DOHH2 (cell line): Measurements from ENCODE around the gene CFAP69.

ENCODE experiments used
- H3F3A ChIP-seq: fragments of 200-600 bp; sonication (generic), shearing (Covaris generic); 2 replicates; pipeline ENCODE4 v1.6.0; 2016; ENCODE audit warnings: antibody characterized with exemption, mild to moderate bottlenecking; ENCODE audit not compliant: control insufficient read depth, insufficient read depth
- H3K27ac ChIP-seq: fragments of 200-600 bp; sonication (generic); 2 replicates; pipeline ENCODE4 v1.5.1; 2014; ENCODE audit warnings: low read depth, mild to moderate bottlenecking, low read length, moderate library complexity
- H3K27me3 ChIP-seq: fragments of 200-600 bp; sonication (generic); 2 replicates; pipeline ENCODE4 v1.6.1; 2014; ENCODE audit warnings: mild to moderate bottlenecking, low read length, mixed read lengths; ENCODE audit not compliant: control insufficient read depth
- H3K36me3 ChIP-seq: fragments of 200-600 bp; sonication (generic); 2 replicates; pipeline ENCODE4 v1.6.1; 2014; ENCODE audit warnings: mild to moderate bottlenecking, low read length, moderate library complexity, mixed read lengths; ENCODE audit not compliant: control insufficient read depth
- H3K4me1 ChIP-seq: fragments of 200-600 bp; sonication (generic); 2 replicates; pipeline ENCODE4 v1.6.1; 2014; ENCODE audit warnings: mild to moderate bottlenecking, low read length, mixed read lengths; ENCODE audit not compliant: control insufficient read depth
- H3K4me2 ChIP-seq: fragments of 200-600 bp; sonication (generic); 2 replicates; pipeline ENCODE4 v1.6.0; 2014; ENCODE audit warnings: mild to moderate bottlenecking, low read length, moderate library complexity
- H3K4me3 ChIP-seq: fragments of 200-600 bp; sonication (generic); 2 replicates; pipeline ENCODE4 v1.5.1; 2014; ENCODE audit warnings: mild to moderate bottlenecking, low read length, mixed read lengths
- H3K79me2 ChIP-seq: fragments of 200-600 bp; sonication (generic); 2 replicates; pipeline ENCODE4 v1.6.1; 2014; ENCODE audit warnings: mild to moderate bottlenecking, low read length, mixed read lengths; ENCODE audit not compliant: control insufficient read depth
- H3K9me2 ChIP-seq: fragments of 200-600 bp; sonication (generic); replicated peaks from 2 replicates; pipeline ENCODE4 v1.6.1; 2014; ENCODE audit warnings: mild to moderate bottlenecking, low read length, mixed read lengths; ENCODE audit not compliant: control insufficient read depth
- H3K9me3 ChIP-seq: fragments of 200-600 bp; sonication (generic); 2 replicates; pipeline ENCODE4 v1.6.1; 2014; ENCODE audit warnings: antibody characterized with exemption, low read length, mixed read lengths; ENCODE audit not compliant: control insufficient read depth, insufficient read depth
- H4K20me1 ChIP-seq: fragments of 200-600 bp; sonication (generic); 2 replicates; pipeline ENCODE4 v1.6.0; 2014; ENCODE audit warnings: low read depth, mild to moderate bottlenecking, antibody characterized with exemption, low read length, moderate library complexity; ENCODE audit not compliant: control insufficient read depth, insufficient read depth
- CTCF ChIP-seq: fragments of 200-600 bp; sonication (generic); IDR thresholded peaks from one replicate; pipeline ENCODE4 v1.5.1; 2014; ENCODE audit warnings: antibody characterized with exemption, mild to moderate bottlenecking, low read depth, low read length; ENCODE audit not compliant: poor library complexity, severe bottlenecking
- EZH2phosphoT487 ChIP-seq: fragments of 200-600 bp; sonication (generic); IDR thresholded peaks from 2 replicates; pipeline ENCODE4 v1.6.1; 2017; ENCODE audit warnings: borderline replicate concordance, mild to moderate bottlenecking, antibody characterized with exemption, low read length, moderate library complexity, mixed read lengths

Gene CFAP69

GRCh38 chr7:90351987-90352386, 107.0 kb downstream of the CFAP69 start:
- Histone ChIP-seq H3K36me3 (peaks cover 87% of the 10 kb centered on the region), H3K4me3 (no peak overlapping the region), H3K9me3 (peaks cover 13% of the 10 kb centered on the region; the same call in 1 of the 2 replicates), H3K4me2 (no peak overlapping the region), H3K79me2 (peaks cover 78% of the 10 kb centered on the region), H4K20me1 (no peaks in the 10 kb centered on the region), H3F3A (no peaks in the 10 kb centered on the region), H3K27me3 (no peaks in the 10 kb centered on the region), H3K27ac (no peak overlapping the region), H3K9me2 (no peaks in the 10 kb centered on the region), H3K4me1 (peaks cover 8% of the 10 kb centered on the region)
- no peak for TF ChIP-seq CTCF
- TF ChIP-seq EZH2phosphoT487, result no peak
